K562 (cell line): ENCODE data around the gene TBPL2. TPM values are rescaled to one million over a fixed set of nuclear protein-coding genes. Genes with fewer than 3 reads are reported as not detected.

Source experiments
- ATAC-seq: fragments of 200-7000 bp; cut with Tn5 transposase; 3 replicates; pipeline ENCODE4 v1.9.1; 2020; ENCODE audit warnings: moderate library complexity
- BruUV-seq: library from RNA; stranded (reverse); fragments of 400-500 nt; replicated peaks from 2 replicates; lab custom pipeline; 2021; lab: Mats Ljungman, UMichigan
- CTCF ChIA-PET: fragments of 300-600 bp; formaldehyde crosslinking; extraction: SDS; loops from one replicate; lab custom pipeline; 2021; ENCODE audit warnings: low intra/inter-chr PET ratio; lab: Yijun Ruan, JAX
- POLR2A ChIA-PET: fragments of 300-600, 350-650 bp; sonication (Branson Sonifier 250); formaldehyde crosslinking; extraction: SDS; loops from one replicate; lab custom pipeline; 2021; ENCODE audit warnings: antibody characterized with exemption, inconsistent platforms; lab: Yijun Ruan, JAX
- DNase-seq, 4 experiments: peaks; one replicate each; pipeline versions ENCODE4 v3.0.0 to v3.0.0-alpha.2; 2011 to 2018; ENCODE audit warnings: low spot score in 3 of 4, mixed read lengths in 3 of 4; ENCODE audit errors: extremely low read depth in 1 of 4
- FAIRE-seq: peaks from 2 replicates; lab custom pipeline; 2011; peaks lifted over from hg19 to GRCh38; lab: Jason Lieb, UNC
- H2AFZ ChIP-seq: 2 replicates; pipeline ENCODE4 v1.6.0; 2011; ENCODE audit warnings: low read depth, low read length, control low read depth, inconsistent platforms
- H3K27ac ChIP-seq: fragments of 200-600 bp; 3 replicates; pipeline ENCODE4 v1.8.0; 2011; ENCODE audit warnings: low read depth, mild to moderate bottlenecking, control low read depth, inconsistent platforms, low read length, moderate library complexity, mixed read lengths; ENCODE audit errors: extremely low read depth
- H3K27me3 ChIP-seq, 2 experiments: fragments of 300-600 bp in 1 of 2; 2 replicates in 1 of 2; 3 replicates in 1 of 2; pipeline versions ENCODE4 v1.6.0 to v1.8.0; 2011; ENCODE audit warnings: inconsistent platforms in 2 of 2, low read length in 2 of 2, mild to moderate bottlenecking in 1 of 2, mixed read lengths in 1 of 2, moderate library complexity in 1 of 2; ENCODE audit not compliant: control insufficient read depth in 2 of 2, insufficient read depth in 2 of 2
- H3K36me3 ChIP-seq: fragments of 300-600 bp; 3 replicates; pipeline ENCODE4 v1.8.0; 2011; ENCODE audit warnings: mild to moderate bottlenecking, low read length, inconsistent platforms; ENCODE audit not compliant: control insufficient read depth, insufficient read depth
- H3K4me1 ChIP-seq, 2 experiments: fragments of 200-600 bp in 1 of 2; replicated peaks in 1 of 2; 2 replicates in 1 of 2; 3 replicates in 1 of 2; pipeline versions ENCODE4 v1.5.1 to v1.8.0; 2011; ENCODE audit warnings: inconsistent platforms in 2 of 2, low read length in 2 of 2, mild to moderate bottlenecking in 1 of 2, mixed read lengths in 1 of 2, moderate library complexity in 1 of 2; ENCODE audit not compliant: control insufficient read depth in 2 of 2, insufficient read depth in 2 of 2
- H3K4me2 ChIP-seq: 2 replicates; pipeline ENCODE4 v1.6.1; 2011; ENCODE audit warnings: low read length, control low read depth, inconsistent platforms, mixed read lengths; ENCODE audit not compliant: insufficient read depth
- H3K4me3 ChIP-seq: fragments of 200-600 bp; sonication (generic), shearing (Covaris generic); 2 replicates; pipeline ENCODE4 v1.5.1; 2016; ENCODE audit warnings: control low read depth, inconsistent platforms
- H3K79me2 ChIP-seq: fragments of 200-600 bp; 3 replicates; pipeline ENCODE4 v1.8.0; 2011; ENCODE audit warnings: low read length, inconsistent platforms; ENCODE audit not compliant: control insufficient read depth, insufficient read depth
- H3K9ac ChIP-seq, 2 experiments: 2 replicates each; pipeline versions ENCODE4 v1.6.0 to v1.6.1; 2011; ENCODE audit warnings: low read depth in 2 of 2, low read length in 2 of 2, control low read depth in 1 of 2, inconsistent platforms in 1 of 2, mild to moderate bottlenecking in 1 of 2, mixed read lengths in 1 of 2; ENCODE audit not compliant: insufficient read depth in 1 of 2
- H3K9me1 ChIP-seq: one replicate; pipeline ENCODE4 v1.6.0; 2011; ENCODE audit warnings: inconsistent platforms, mild to moderate bottlenecking, low read length, moderate library complexity; ENCODE audit not compliant: control insufficient read depth, insufficient read depth
- H3K9me3 ChIP-seq: replicated peaks from 2 replicates; pipeline ENCODE4 v1.5.1; 2011; ENCODE audit warnings: low read depth, low read length, inconsistent platforms; ENCODE audit not compliant: control insufficient read depth, insufficient read depth
- H4K20me1 ChIP-seq: replicated peaks from 2 replicates; pipeline ENCODE4 v1.6.1; 2011; ENCODE audit warnings: low read length, inconsistent platforms, mixed read lengths; ENCODE audit not compliant: control insufficient read depth, insufficient read depth
- ARHGAP35 ChIP-seq: fragments of 450-650 bp; IDR thresholded peaks from 2 replicates; pipeline ENCODE4 v1.6.1; 2018; ENCODE audit not compliant: partially characterized antibody
- ATF1 ChIP-seq, 2 experiments: fragments of 450-650 bp in 1 of 2; IDR thresholded peaks; 2 replicates each; pipeline ENCODE4 v1.6.1; 2016; ENCODE audit warnings: missing compliant biosample characterization in 1 of 2, missing genetic modification characterization in 1 of 2
- CHD4 ChIP-seq: fragments of 200-600 bp; sonication (generic); IDR thresholded peaks from 3 replicates; pipeline ENCODE4 v1.6.1; 2012; ENCODE audit warnings: low read depth, mild to moderate bottlenecking, mixed read lengths, low read length, inconsistent platforms; ENCODE audit not compliant: insufficient read depth, insufficient replicate concordance, poor library complexity, severe bottlenecking
- ELK3 ChIP-seq: fragments of 450-650 bp; formaldehyde crosslinking; IDR thresholded peaks from 2 replicates; pipeline ENCODE4 v1.4.0; 2020; ENCODE audit warnings: mild to moderate bottlenecking
- FOXK2 ChIP-seq, 2 experiments: fragments of 450-650 bp; IDR thresholded peaks in 1 of 2; conservative IDR thresholded peaks in 1 of 2; 2 replicates each; pipeline ENCODE4 v1.6.1; 2016; ENCODE audit warnings: low read depth in 2 of 2, mild to moderate bottlenecking in 1 of 2
- HNRNPH1 ChIP-seq: fragments of 200-400 bp; formaldehyde crosslinking; optimal IDR thresholded peaks from 2 replicates; pipeline ENCODE3; 2017; ENCODE audit warnings: low read depth, mild to moderate bottlenecking, low read length, moderate library complexity
- MYNN ChIP-seq, 2 experiments: sonication (generic); formaldehyde crosslinking in 1 of 2; IDR thresholded peaks; 2 replicates each; pipeline versions ENCODE4 v1.5.0 to v1.6.1; 2016 to 2020; ENCODE audit warnings: antibody characterized with exemption in 1 of 2, missing genetic modification reagents in 1 of 2
- NR2F6 ChIP-seq: fragments of 450-650 bp; formaldehyde crosslinking; IDR thresholded peaks from 2 replicates; pipeline ENCODE4 v1.4.0; 2020; ENCODE audit warnings: mild to moderate bottlenecking
- SOX6 ChIP-seq: fragments of 450-650 bp; IDR thresholded peaks from 2 replicates; pipeline ENCODE4 v1.6.1; 2014; ENCODE audit warnings: mild to moderate bottlenecking
- SPI1 ChIP-seq: IDR thresholded peaks from 2 replicates; pipeline ENCODE4 v1.6.1; 2011; ENCODE audit warnings: low read depth, low read length, control low read depth, borderline replicate concordance
- SRSF1 ChIP-seq: fragments of 200-400 bp; formaldehyde crosslinking; IDR thresholded peaks from 2 replicates; pipeline ENCODE4 v1.6.1; 2017; ENCODE audit warnings: mild to moderate bottlenecking, low read depth, low read length, moderate library complexity
- TCF3 ChIP-seq: sonication (generic); formaldehyde crosslinking; IDR thresholded peaks from 2 replicates; pipeline ENCODE4 v1.4.0; 2020; ENCODE audit warnings: mild to moderate bottlenecking, missing genetic modification reagents
- TEAD2 ChIP-seq: fragments of 450-650 bp; IDR thresholded peaks from 2 replicates; pipeline ENCODE4 v1.6.1; 2016; ENCODE audit warnings: missing genetic modification characterization, control low read depth, missing compliant biosample characterization
- ZNF217 ChIP-seq: sonication (generic); formaldehyde crosslinking; IDR thresholded peaks from 2 replicates; pipeline ENCODE4 v1.8.0; 2022; ENCODE audit warnings: mild to moderate bottlenecking, missing genetic modification reagents
- ZNF23 ChIP-seq: fragments of 250-450 bp; sonication (Bioruptor Pico); IDR thresholded peaks from 2 replicates; pipeline ENCODE4 v1.4.0; 2020; ENCODE audit warnings: mild to moderate bottlenecking
- ZNF589 ChIP-seq: fragments of 200-800 bp; sonication (Bioruptor generic); IDR thresholded peaks from 2 replicates; pipeline ENCODE4 v1.6.1; 2016; ENCODE audit warnings: low read depth, missing genetic modification characterization, missing compliant biosample characterization
- ZNF76 ChIP-seq: fragments of 250-450 bp; sonication (Bioruptor Pico); IDR thresholded peaks from 2 replicates; pipeline ENCODE4 v1.4.0; 2020; ENCODE audit warnings: mild to moderate bottlenecking, moderate library complexity, borderline replicate concordance
- WGBS: fragments of 100-300 bp; shearing (Covaris generic); methylation state at CpG from one replicate; pipeline ENCODE4 v1.1.6; 2016; ENCODE audit warnings: low coverage, mixed read lengths; ENCODE audit not compliant: insufficient coverage; ENCODE audit errors: missing lambda C conversion rate; 5-methylcytosine and 5-hydroxymethylcytosine counted together
- in situ Hi-C: fragments of 300-500 bp; cut with MboI; formaldehyde crosslinking; loops from 4 replicates; pipeline ENCODE4 v1.15.0; 2018; ENCODE audit warnings: inconsistent platforms, mixed read lengths
- intact Hi-C: fragments of 100-400 bp; cut with micrococcal nuclease; formaldehyde crosslinking; loops from 2 replicates; pipeline ENCODE4 v1.14.2; 2022
- polyA plus RNA-seq, 8 experiments: library from polyadenylated mRNA; depleted of rRNA in 4 of 8; stranded (reverse) in 5 of 8; unstranded in 3 of 8; fragments of >200 nt; fragmentation: Nextera tagmentation in 2 of 8; fragmentation: Illumina TruSeq in 1 of 8; extraction: Ambion mirVana in 2 of 8; extraction: Trizol in 1 of 8; gene quantifications; 2 replicates each; pipeline versions ENCODE4 v1.2.1 to v1.2.3, GENCODE V29; 2011 to 2014; ENCODE audit warnings: inconsistent platforms in 1 of 8, missing spikeins in 1 of 8
- total RNA-seq, 7 experiments: library from RNA; depleted of rRNA in 6 of 7; stranded (reverse); fragments of >200 nt in 6 of 7; fragmentation: Illumina TruSeq in 2 of 7; extraction: Trizol in 2 of 7; gene quantifications; 2 replicates each; pipeline versions ENCODE4 v1.2.1 to v1.2.3, GENCODE V29; 2011 to 2021; ENCODE audit warnings: low replicate concordance in 1 of 7
- TF ChIP-seq, protein P1 (sequence below): fragments of 150-350 bp; conservative IDR thresholded peaks from 2 replicates; pipeline ENCODE4 v1.6.1; 2014; ENCODE audit warnings: low read length
- TF ChIP-seq, protein P2 (sequence below): IDR thresholded peaks from 2 replicates; pipeline ENCODE4 v1.6.1; 2014; ENCODE audit warnings: antibody characterized with exemption

TBPL2 gene
- total and polyA plus RNA-seq, 9 of the 15 experiments (the other 6 are each of a cell fraction or from before 2014, with no cell fraction given) = not detected

DNA sequence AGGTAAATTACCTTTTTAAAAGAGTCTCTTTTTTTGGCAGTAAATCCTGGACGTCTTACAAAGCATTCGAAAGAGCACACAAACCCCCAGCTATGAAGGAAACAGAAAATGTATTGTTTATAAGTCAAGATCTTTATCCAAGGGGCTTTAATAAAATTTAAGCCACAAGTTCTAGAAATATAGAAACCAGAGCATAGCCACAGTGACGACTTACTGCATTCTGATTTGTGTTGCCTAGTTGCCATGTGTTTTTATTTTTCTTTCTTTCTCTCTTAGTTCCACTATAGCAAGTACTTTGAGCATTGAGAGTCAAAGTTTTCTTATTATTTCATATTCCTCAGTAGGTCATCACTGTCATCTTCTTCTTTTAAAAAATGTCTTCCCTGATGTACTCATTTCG, 47.8 kb upstream of the TBPL2 start:
- WGBS = 5% methylated on average over 4 of the region's 4 CpGs
- POLR2A ChIA-PET = no interaction called here

More for the DNA sequence above, 47.8 kb upstream of the TBPL2 start:
- no peak overlapping the region for H3K27ac ChIP-seq
- TF ChIP-seq ZNF589 (CRISPR knock-in tag) = no peak
- TF ChIP-seq ZNF217 = no peak
- TF ChIP-seq, protein P1, sequence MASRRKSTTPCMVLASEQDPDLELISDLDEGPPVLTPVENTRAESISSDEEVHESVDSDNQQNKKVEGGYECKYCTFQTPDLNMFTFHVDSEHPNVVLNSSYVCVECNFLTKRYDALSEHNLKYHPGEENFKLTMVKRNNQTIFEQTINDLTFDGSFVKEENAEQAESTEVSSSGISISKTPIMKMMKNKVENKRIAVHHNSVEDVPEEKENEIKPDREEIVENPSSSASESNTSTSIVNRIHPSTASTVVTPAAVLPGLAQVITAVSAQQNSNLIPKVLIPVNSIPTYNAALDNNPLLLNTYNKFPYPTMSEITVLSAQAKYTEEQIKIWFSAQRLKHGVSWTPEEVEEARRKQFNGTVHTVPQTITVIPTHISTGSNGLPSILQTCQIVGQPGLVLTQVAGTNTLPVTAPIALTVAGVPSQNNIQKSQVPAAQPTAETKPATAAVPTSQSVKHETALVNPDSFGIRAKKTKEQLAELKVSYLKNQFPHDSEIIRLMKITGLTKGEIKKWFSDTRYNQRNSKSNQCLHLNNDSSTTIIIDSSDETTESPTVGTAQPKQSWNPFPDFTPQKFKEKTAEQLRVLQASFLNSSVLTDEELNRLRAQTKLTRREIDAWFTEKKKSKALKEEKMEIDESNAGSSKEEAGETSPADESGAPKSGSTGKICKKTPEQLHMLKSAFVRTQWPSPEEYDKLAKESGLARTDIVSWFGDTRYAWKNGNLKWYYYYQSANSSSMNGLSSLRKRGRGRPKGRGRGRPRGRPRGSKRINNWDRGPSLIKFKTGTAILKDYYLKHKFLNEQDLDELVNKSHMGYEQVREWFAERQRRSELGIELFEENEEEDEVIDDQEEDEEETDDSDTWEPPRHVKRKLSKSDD = no peak
- TF ChIP-seq MYNN (IDR thresholded peaks at IDR 0.05) = no peak
- no peak for TF ChIP-seq MYNN (CRISPR knock-in tag; IDR thresholded peaks at IDR 0.05)
- TF ChIP-seq HNRNPH1 = no peak
- TF ChIP-seq FOXK2 (conservative IDR thresholded peaks at IDR 0.05 in 1 of 2, IDR thresholded peaks at IDR 0.05 in 1 of 2; ENCODE audit: low read depth in 2 of 2) = no peak
- TF ChIP-seq NR2F6 (CRISPR knock-in tag) = no peak
- TF ChIP-seq, protein P2, sequence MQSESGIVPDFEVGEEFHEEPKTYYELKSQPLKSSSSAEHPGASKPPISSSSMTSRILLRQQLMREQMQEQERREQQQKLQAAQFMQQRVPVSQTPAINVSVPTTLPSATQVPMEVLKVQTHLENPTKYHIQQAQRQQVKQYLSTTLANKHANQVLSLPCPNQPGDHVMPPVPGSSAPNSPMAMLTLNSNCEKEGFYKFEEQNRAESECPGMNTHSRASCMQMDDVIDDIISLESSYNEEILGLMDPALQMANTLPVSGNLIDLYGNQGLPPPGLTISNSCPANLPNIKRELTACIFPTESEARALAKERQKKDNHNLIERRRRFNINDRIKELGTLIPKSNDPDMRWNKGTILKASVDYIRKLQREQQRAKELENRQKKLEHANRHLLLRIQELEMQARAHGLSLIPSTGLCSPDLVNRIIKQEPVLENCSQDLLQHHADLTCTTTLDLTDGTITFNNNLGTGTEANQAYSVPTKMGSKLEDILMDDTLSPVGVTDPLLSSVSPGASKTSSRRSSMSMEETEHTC = no peak
- no peak for TF ChIP-seq TEAD2 (tag)
- no peak for TF ChIP-seq ATF1 (CRISPR knock-in tag; IDR thresholded peaks at IDR 0.05)
- TF ChIP-seq ATF1 (tag; IDR thresholded peaks at IDR 0.05) = no peak
- TF ChIP-seq SOX6 = no peak
- TF ChIP-seq CHD4 = no peak
- no peak for TF ChIP-seq ZNF76 (CRISPR knock-in tag)
- TF ChIP-seq ELK3 (CRISPR knock-in tag) = no peak
- no peak for TF ChIP-seq SRSF1
- no peak for TF ChIP-seq ARHGAP35
- no peak for TF ChIP-seq TCF3 (CRISPR knock-in tag)
- TF ChIP-seq ZNF23 (CRISPR knock-in tag) = no peak
- no peak for TF ChIP-seq SPI1
- no TSS peak for BruUV-seq
- no peaks in the 10 kb centered on the region for H3K9me1 ChIP-seq
- no peak overlapping the region for H3K4me3 ChIP-seq
- ATAC-seq (no peak), FAIRE-seq (no peak), DNase-seq (no peak)
- no peak overlapping the region for H2AFZ ChIP-seq
- no peak overlapping the region for H3K4me2 ChIP-seq
- no peaks in the 10 kb centered on the region; a peak in 1 of 5 replicates for H3K27me3 ChIP-seq
- no peaks in the 10 kb centered on the region for H4K20me1 ChIP-seq
- intact Hi-C loops (no loop called here), in situ Hi-C loops (no loop called here)
- H3K4me1 ChIP-seq = no peaks in the 10 kb centered on the region
- H3K9ac ChIP-seq = no peak overlapping the region
- no peaks in the 10 kb centered on the region for H3K79me2 ChIP-seq
- CTCF ChIA-PET = no interaction called here
- H3K36me3 ChIP-seq = no peaks in the 10 kb centered on the region
- H3K9me3 ChIP-seq = no peaks in the 10 kb centered on the region
